CD4-positive, alpha-beta T cell treated with Interleukin-6 for 4 hours (primary cell): ENCODE measurements around the gene GOLIM4.
"Not testable (repeated sequence)": the region's sequence is repeated elsewhere in the genome, so short reads cannot be mapped to it uniquely, and the experiment has no call there.

Experiments
- DNase-seq: peaks from one replicate; pipeline ENCODE4 v3.0.0-alpha.2; 2020; ENCODE audit warnings: mixed read lengths

GOLIM4 gene

DNA sequence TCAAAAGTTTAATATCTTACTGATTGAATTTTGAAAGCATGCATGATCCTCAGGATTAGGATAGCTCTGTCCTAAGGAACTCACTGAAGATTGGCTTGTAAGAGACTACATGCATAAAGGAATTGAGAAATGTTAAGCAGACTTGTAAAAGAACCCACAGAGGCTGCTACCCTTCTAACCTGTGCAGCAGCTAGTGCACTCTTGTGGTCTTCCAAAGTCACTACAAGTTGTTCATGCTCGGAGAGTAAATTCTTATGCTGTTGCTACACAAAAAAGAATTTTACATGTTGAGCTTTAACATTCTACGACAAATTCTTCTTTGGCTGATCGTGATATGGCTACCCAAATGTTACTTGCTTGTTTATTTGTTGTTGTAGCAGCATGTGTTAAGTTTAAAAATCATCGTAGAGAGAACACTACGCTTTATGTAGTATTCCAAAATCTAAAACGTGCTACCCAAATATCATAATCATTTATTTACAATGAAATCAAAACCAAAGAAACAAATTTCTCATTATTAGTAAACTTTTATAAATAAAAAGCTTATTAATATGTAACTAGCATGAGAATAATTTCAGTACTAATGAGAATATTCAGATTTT is 55.0 kb downstream of the GOLIM4 start:
- DNase-seq = no peak

DNA sequence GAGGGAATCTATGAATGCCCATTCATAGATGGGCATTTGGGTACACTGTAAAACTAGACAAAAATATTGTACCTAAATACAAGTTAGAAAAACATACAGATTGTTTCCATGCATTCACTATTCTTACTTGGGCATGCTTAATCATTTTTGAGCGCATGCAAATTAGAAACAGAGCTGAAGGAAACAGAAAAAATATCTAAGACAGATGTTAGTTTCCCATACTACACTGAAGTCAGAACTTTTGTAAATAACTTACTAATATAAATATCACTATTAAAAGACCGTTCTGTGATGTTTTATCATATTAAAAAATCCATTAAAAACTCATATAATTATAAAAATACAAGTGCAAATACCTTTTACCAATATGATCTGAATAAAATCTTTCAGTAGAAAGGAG is 58.7 kb downstream of the GOLIM4 start:
- no peak for DNase-seq

DNA sequence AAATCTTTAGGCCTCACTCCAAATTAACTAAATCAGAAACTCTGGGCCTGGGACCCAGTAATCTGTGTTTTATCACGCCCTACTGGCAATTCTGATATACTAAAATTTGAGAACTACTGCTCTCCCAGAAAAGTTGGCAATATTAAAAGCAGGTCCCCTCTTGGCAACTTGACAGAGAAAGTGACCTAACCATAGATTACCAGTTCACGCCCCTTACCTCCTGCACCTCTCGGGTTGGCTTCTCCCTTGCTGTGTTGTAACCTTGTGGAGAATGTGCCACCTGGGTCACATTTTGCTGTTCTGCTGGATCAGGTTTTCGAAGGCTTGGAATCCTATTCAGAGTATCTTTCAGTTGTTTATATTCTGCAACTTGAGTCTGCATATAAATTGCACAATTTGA is 59.1 kb downstream of the GOLIM4 start:
- no peak for DNase-seq

DNA sequence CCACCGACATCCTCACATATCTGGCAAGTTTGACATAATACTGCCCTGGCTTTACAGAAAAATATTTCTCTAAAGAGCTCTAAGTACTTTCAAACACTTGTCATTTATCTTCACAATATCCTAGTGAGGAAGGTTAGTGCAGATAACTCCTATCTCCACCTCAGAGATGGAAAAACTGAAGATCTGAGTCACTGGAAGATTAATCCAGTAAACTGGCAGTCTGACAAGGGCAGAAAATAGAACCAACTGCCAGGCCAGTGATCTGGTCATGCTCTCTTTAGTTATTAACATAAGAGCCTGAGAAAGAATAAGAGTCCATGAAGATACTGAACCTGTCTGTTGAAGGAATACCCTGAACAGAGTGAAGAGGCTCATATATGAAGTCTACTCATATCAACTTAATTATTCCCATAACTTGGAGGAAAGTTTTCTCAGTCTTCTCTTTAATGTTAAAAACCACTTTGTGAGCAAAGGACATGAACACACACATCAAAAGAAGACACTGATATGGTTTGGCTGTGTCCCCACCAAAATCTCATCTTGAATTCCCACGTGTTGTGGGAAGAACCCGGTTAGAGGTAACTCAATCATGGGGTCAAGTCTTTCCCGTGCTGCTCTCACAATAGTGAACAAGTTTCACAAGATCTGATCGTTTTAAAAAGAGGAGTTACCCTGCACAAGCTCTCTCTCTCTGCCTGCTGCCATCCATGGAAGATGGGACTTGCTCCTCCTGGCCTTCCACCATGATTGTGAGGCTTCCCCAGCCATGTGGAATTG is 61.4 kb downstream of the GOLIM4 start:
- DNase-seq = no peak

DNA sequence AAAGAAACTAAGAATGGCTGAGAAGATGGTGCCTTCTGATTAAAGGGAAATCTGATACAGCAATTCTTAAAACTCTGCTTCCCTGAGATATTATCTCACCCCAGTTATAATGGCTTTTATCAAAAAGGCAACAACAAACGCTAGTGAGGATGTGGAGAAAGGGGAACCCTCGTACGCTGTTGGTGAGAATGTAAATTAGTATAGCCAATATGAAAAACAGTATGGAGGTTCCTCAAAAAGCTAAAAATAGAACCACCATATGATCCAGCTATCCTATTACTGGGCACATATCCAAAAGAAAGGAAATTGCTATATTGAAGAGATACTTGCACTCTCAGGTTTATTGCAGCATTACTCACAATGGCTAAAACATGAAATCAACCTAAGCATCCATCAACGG is 65.1 kb downstream of the GOLIM4 start:
- no peak for DNase-seq

DNA sequence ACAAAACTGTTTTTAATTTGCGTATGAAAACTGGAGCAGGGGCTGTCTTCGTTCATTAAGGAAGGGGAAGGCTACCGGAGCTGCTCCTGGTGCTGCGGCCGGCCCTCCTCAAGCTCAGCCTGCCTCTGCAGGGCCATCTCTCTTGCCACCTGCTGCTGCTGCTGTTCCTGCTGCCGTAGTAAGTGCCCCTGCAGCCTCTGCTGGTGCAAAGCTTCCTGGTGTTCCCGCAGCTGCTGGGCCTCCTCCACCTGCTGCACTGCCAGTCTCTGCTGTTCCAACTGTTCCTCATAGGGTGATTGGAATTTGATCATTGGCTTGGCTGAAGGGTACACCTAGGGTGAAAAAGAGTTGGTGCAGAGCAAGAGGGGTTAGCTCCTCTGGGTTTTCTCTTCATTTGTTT is 66.0 kb downstream of the GOLIM4 start:
- no peak for DNase-seq

DNA sequence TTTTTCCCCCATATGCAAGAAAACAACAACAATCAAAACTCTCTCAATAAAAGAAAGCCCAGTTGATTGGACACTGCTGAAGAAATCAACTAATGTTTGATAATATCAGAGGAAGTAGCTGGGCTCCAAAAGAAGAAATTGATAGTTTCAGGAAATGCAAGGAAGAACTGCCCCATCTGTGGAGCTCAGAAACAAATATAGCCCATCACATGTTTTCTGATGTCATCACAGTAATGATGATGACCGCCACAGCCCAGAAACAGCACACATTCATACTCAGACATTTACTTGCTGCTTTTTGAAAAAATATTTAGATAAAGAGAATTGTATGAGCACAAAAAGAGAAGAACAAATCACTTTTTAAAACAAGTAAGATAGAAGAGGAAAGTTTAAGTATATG is 67.6 kb downstream of the GOLIM4 start:
- no peak for DNase-seq

DNA sequence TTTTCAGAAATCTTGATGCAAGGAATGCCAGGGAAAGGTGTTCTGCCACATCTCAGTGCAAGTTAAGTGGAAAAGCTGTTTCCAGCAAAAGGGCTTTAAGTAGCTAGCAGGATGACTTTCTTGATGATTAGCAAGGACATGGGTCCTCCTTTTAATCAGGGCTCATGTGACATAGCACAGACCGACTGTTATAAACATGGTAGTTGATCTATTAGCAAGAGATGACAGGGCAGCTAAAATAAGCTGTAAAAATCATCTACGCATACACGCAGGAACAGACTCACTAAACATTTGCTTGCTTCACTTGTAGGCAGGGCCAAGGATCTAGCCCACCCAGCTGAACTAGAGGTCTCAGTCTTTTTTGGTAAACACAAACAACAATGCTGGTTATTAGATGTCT is 69.0 kb downstream of the GOLIM4 start:
- DNase-seq = no peak

DNA sequence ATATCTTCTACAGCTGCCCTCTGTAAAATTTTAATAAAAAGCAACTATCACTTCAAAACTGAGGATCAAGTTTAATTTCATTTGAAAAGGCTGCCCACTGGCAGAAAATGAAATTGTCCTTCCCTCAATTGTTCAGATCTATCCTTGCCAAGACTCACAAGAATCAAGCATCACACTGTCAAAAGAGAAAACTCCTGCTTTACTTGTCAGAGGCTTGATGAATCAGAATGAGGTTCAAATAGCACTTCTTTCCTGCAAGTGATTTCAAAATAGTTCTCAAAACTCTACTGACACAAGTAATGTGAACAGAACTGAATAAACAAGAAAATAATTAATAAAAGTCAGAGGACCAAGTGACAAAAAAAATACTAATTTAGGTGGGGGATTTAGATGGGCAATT is 70.6 kb downstream of the GOLIM4 start:
- no peak for DNase-seq

DNA sequence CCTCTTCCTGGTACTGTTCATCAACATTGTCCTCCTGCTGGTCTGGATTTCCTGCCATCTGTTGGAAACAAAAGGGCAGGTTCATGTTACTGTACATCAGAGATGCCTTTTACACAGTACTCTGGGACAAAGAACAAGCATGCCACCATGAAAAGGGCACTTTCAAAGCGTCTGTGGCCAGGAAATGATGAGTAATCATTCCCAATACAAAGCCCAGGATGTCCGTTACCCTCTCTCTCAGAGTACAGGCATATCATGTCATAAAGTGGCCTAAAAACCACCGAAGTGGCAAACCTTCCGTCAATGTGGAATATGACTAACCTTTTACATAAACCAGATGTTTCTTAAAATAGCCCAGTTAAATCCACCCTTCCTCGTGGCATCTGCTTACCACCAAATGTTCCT is 71.2 kb downstream of the GOLIM4 start:
- no peak for DNase-seq

DNA sequence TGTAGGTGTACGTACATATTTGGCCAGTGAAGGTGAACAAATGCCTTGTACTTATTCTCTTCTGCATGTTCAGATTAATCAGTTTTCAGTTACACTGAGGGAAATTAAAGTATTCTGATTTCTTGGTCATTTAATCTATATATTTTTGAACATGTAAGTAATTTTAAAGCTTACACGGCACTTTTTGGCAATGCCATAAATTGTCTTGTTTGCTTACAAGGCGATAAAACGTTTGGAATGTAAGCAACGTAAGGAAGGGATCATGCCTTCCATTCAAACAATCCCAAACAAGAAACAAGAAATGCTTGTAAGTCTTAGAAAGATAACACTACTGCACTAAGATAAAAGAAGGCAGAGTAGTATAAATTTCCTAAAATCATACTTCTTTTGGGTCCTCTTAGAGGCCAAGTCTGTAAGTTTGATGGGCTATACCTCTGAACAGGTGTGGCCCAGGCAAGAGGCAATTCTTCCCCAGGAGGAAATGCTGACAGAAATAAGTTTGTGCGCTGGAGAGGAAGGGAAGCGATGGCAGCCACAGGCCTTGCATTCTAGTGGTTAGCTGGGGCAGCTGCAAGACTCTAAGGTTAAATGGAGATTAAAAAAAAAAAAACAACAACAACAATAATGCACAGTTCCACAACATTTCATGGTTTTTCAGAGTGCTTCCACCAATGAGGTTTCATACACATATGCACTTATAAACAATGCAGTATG is 73.8 kb downstream of the GOLIM4 start:
- no peak for DNase-seq

DNA sequence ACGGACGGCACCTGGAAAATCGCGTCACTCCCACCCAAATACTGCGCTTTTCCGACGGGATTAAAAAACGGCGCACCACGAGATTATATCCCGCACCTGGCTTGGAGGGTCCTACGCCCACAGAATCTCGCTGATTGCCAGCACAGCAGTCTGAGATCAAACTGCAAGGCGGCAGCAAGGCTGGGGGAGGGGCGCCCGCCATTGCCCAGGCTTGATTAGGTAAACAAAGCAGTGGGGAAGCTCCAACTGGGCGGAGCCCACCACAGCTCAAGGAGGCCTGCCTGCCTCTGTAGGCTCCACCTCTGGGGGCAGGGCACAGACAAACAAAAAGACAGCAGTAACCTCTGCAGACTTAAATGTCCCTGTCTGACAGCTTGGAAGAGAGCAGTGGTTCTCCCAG is 84.4 kb downstream of the GOLIM4 start:
- not testable (repeated sequence) for DNase-seq

DNA sequence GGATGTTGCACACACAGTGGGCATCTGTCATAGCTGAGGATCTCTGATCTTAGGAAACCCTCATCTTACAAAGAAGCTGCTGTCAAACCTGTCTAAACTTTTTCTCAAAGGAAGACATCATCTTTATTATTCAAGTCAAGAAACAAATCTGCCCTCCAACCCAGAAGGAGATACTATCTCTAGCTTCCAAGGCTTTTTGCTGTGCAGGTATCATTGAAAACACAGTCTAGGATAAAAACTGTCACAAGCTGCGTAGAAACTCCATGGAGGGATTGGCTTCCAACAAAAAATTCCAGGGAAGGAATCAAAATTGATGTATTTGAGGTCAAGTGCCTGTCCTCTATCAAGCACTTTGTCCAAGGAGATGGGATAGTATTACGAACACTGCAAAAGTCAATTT is 89.1 kb downstream of the GOLIM4 start:
- DNase-seq = no peak

DNA sequence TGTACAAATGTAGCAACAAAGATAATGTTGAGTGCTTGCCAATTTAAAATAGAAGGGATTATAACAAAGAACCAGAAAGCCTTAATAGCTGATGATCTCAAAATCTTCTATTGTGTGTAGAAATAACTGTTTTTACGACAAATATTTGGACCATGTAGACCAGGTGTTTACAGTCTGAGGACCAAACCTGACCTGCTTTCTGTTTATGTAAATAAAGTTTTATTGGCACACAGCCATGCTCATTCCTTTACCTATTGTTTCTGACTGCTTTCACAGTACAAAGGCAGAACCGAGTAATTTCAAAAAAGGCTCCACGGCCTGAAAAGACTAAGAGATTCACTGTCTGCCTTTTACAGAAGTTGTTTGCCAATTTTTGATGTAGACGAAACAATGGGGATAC is 91.8 kb downstream of the GOLIM4 start:
- DNase-seq = no peak

DNA sequence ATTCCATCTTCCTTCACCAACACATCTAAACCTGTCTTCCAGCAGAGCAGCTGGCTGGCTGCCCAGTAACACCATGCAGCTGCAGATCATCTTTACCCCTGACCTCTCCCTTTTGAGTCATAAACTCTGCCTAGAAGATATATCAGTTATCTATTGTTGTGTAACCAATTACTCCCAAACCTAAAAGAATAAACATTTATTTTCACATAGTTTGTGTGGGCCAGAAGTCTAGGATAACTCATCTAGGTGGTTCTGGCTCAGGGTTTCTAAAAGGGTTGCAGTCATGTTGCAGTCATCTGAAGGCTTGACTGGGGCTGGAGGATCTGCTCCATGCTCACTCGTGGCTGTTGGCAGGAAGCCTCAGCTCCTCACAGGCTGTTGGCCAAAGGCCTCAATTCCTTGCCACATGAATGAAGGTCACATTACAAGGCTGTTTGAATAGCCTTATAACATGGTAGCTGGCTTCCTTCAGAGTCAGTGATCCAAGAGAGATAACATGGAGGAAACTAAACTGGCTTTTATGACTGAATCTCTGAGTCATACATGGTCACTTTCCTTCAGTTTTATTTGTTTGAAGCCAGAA is 92.8 kb downstream of the GOLIM4 start:
- DNase-seq = no peak

DNA sequence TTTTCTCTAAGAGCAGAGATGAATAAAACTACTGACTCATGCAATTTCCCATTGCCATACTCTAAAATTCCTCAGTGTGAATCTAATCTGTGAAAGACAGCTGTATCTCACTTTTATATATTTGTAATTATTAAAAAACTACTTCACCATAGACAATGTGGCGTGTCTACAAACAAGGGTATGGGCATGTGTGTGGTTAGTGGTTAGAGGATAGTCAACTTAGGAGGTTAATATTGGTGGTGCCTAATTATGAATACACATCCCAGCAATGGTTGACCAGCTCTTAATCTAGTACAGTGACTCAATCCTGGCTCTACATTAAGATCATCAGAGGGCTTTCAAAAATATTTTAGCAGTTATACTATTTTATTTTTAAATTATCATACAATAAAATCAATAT is 94.5 kb downstream of the GOLIM4 start:
- no peak for DNase-seq

DNA sequence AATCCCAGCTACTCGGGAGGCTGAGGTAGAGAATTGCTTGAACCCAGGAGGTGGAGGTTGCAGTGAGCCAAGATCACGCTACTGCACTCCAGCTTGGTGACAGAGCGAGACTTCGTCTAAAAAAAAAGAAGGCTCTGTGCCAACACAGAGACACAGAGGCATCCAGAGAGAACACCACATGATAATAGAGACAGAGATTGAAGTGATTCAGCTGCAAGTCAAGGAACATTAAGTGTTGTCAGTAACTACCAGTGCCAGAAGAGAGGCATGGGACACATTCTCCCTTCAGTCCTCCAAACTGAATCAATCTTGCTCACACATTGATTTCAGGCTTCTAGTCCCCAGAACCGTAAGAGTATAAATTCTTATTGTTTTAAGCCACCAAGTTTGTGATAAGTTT is 97.5 kb downstream of the GOLIM4 start:
- DNase-seq = no peak

DNA sequence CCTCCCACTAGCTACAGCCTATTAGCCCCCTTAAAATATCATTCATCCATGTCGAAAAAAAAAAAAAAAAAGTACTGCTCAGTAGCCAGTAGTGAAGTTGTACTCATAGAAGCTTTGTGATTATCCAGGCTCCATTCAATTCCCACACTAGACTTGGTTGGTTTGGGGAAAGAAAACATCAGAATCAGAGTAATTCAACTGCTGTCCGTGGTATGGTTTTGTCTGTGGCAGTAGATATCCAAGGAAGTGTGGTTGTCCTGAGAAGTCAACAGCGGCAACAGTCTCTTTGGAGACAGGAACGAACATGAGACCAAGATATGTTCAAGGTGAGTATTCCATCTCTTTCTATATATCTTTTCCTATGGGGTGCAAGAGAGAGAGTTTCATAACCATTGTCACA is 99.2 kb downstream of the GOLIM4 start:
- DNase-seq = no peak

DNA sequence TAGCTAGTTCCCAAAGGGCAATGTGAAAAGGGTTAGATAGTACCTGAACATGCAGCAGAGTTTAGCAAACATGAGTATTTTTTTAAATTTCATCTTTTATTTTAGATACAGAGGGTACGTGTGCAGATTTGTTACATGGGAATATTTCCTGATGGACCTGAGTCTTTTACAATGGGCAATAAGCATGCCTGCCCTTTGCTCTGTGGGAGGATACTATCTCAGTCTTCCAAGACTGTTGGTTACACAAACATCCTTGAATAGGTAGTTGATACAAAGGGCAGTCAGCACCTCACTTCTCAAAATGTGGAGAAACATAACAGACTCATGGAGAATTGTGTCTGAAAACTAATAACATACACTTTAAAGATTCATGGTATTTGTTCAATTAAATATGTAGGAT is 103.3 kb downstream of the GOLIM4 start:
- DNase-seq = no peak

DNA sequence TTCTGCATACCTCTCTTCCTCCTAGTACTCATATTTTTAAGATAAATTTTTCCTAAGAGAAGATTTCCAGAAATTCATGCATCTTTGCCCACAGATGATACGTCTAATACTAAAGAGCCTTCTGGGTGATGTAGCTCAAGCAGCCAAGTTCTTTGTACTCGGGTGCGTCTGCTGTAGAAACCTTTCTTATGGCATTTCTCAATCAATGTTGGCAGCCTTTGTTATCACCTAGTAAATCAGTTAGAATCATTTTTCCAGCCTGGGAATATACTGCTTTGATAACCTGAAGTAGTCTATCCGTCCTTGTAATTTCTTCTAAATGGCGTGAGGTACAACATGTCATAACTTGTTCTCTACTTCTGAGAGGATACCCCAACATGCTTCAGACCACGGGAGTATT is 104.5 kb downstream of the GOLIM4 start:
- DNase-seq = no peak

DNA sequence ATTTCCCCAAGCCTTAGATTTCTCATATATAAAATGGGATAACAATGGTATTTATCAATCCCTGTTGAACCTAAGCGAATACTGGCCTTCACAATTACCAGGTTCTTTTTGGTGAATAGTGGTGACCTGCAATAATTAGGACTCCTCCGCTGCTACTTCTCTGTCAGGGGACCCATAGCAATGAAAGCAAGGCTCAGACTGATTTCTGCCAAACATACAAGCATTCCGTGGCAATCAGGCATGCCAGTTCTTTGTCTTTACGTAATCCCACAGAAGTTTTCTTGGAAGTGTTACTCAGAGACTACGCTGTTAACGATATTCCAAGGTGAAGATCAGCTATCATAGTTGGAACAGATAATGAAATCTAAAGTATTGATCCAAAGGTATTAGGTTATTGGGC is 105.7 kb downstream of the GOLIM4 start:
- no peak for DNase-seq

DNA sequence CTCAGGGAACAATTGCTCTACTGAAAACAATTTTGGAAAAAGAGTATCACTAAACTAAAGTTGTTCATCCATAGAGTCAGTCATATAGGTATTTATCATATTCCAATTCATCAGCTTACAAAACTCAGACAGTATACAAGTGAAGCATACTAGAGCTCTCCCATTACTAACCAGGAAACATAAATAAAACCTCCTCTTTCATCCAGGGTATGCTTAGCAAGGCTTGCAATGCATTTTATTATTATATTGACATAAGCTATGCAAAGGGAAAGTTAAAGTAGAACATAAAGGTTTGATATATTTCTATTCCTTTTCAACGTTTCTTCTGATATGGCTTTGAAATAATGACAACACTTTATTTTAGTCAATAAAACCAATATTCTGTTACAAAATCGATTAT is 106.7 kb downstream of the GOLIM4 start:
- DNase-seq = no peak

DNA sequence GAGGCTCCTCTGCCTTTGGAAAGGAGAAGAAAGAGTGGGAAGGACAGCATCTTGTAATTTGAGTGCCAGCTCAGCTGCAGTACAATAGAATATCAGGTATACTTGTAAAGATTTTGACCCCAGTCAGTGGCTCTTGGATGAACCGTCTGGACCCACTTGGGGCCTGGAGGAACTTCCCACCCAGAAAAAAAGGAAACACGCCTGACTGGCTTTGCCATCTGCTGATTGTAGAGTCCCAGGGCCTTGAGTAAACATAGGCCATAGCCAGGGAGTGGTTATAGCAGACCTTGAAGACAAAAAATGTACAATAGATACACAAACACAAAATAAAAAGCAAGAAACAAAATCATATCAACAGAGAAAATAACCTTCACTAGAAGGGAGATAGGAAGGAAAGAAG is 112.1 kb downstream of the GOLIM4 start:
- DNase-seq = no peak

DNA sequence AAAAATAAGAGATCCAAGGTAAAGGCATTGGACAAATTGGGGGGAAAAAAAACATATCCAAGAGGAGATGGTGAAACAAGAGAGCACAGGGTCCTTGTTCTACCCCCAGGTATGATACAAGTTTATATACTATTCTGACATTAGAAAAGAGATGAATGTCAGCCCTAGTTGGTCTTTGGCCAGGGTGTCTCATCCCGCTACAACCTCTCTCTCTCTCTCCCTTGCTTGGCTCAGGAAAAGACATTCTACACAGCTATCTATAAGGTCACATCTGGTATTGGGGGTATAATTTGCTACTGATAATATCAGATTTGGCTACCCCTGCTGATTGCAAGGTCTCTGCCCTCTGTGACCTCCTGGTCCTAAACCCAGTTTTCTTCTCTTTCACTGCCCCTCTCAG is 117.2 kb downstream of the GOLIM4 start:
- DNase-seq = no peak
